AG04450 (cell line): Measurements from ENCODE around the gene GSTA2. TPM values are rescaled to one million over a fixed set of nuclear protein-coding genes. Genes with fewer than 3 reads are reported as not detected.
A peak's percentile ranks its signal among the peaks of the same experiment; 100 is the strongest.

ENCODE experiments used
- CTCF ChIA-PET: fragments of 300-600, 350-600 bp; formaldehyde crosslinking; extraction: SDS; loops from one replicate; lab custom pipeline; 2022; ENCODE audit warnings: antibody characterized with exemption, inconsistent platforms; lab: Charles Lee
- POLR2A ChIA-PET: fragments of 350-600 bp; formaldehyde crosslinking; extraction: SDS; loops from one replicate; lab custom pipeline; 2021; ENCODE audit warnings: antibody characterized with exemption, inconsistent platforms; lab: Yijun Ruan, JAX
- DNase-seq: peaks from one replicate; pipeline ENCODE4 v3.0.0-alpha.2; 2011; ENCODE audit warnings: low read depth, low spot score
- H3K27ac ChIP-seq: one replicate; pipeline ENCODE4 v1.5.1; 2012; ENCODE audit warnings: low read depth, low read length, control low read depth
- H3K27me3 ChIP-seq: one replicate; pipeline ENCODE4 v1.6.0; 2012; ENCODE audit warnings: low read length; ENCODE audit not compliant: control insufficient read depth, insufficient read depth
- H3K4me3 ChIP-seq: 2 replicates; pipeline ENCODE4 v1.5.1; 2011; ENCODE audit warnings: mild to moderate bottlenecking, low read depth, low read length, control low read depth
- H3K9me3 ChIP-seq: 2 replicates; pipeline ENCODE4 v1.5.1; 2012; ENCODE audit warnings: low read length; ENCODE audit not compliant: control insufficient read depth, insufficient read depth
- polyA plus RNA-seq: library from polyadenylated mRNA; depleted of rRNA; stranded (reverse); fragments of >200 nt; gene quantifications from 2 replicates; pipeline ENCODE4 v1.2.3, GENCODE V29; 2011
- TF ChIP-seq, protein P1 (sequence below): IDR thresholded peaks from 2 replicates; pipeline ENCODE4 v1.5.1; 2011; ENCODE audit warnings: low read depth, low read length, control low read depth, inconsistent platforms

The GSTA2 gene
- polyA plus RNA-seq, 1 experiment: not detected

DNA sequence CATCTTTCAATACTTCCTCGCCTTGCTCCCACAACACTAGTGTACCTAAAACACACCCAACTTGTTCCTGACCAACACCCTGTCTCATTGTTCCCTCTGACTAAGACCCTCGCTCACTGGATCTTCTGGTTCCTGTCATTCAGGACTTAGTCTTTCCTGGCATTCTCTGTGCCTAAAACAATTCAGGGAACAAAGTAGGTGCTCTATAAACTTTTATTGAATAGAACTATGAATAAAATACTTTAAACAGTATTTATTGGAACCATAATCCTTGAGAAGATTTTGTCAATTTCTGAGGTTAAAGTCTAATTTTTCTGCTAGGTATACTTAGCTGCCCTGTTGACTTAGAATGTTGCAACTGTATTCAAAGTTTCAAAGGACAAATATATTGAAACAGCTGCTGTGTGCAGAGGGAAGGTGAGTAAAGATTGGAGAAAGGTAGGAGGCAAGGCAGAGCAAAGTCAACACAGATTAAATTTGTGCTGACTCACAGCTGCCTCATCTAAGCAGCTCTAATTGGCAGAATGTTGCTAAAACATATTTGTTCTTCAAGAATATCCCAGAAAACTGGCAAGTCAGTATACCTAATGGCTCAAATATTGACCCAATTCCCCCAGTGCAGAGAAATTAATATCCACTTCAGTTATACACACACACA is 37.6 kb downstream of the GSTA2 start:
- CTCF ChIA-PET: interaction anchor here (1.1 to 2.5 kb wide), 3 partner anchors 22 to 269 kb away, joined by 3 to 9 read pairs (median 3); partner anchors contain the start of gene GSTA4
- TF ChIP-seq, protein P1, sequence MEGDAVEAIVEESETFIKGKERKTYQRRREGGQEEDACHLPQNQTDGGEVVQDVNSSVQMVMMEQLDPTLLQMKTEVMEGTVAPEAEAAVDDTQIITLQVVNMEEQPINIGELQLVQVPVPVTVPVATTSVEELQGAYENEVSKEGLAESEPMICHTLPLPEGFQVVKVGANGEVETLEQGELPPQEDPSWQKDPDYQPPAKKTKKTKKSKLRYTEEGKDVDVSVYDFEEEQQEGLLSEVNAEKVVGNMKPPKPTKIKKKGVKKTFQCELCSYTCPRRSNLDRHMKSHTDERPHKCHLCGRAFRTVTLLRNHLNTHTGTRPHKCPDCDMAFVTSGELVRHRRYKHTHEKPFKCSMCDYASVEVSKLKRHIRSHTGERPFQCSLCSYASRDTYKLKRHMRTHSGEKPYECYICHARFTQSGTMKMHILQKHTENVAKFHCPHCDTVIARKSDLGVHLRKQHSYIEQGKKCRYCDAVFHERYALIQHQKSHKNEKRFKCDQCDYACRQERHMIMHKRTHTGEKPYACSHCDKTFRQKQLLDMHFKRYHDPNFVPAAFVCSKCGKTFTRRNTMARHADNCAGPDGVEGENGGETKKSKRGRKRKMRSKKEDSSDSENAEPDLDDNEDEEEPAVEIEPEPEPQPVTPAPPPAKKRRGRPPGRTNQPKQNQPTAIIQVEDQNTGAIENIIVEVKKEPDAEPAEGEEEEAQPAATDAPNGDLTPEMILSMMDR: no peak
- no peak for DNase-seq
- no peak overlapping the region for H3K27ac ChIP-seq
- POLR2A ChIA-PET: no interaction called here
- no peaks in the 10 kb centered on the region for H3K27me3 ChIP-seq
- H3K4me3 ChIP-seq: no peak overlapping the region
- no peaks in the 10 kb centered on the region for H3K9me3 ChIP-seq

DNA sequence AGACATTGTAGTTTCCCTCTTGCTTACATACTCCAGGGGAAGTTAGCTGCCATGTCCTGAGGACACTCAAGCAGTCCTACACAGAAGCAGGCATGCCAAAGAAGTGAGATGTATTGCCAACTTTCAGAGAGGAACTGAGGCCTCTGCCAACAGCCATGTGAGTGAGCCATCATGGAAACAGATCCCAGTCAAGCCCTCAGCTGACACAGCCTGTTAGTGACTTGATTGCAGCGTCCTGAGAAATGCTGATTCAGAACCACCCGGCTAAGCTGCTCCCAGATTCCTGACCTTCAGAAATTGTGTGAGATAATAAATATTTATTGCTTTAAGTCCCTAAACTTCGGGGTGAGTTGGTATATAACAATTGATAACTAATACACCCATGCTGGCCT is 38.1 kb downstream of the GSTA2 start:
- no peak overlapping the region for H3K27ac ChIP-seq
- H3K27me3 ChIP-seq: no peaks in the 10 kb centered on the region
- ChIA-PET POLR2A (no interaction called here), CTCF (interaction anchor here (0.6 to 2.5 kb wide), 12 partner anchors 8 to 323 kb away, joined by 3 to 9 read pairs (median 3); partner anchors contain the start of gene GSTA4)
- no peaks in the 10 kb centered on the region for H3K9me3 ChIP-seq
- no peak overlapping the region for H3K4me3 ChIP-seq
- no peak for DNase-seq
- TF ChIP-seq, protein P1: no peak

DNA sequence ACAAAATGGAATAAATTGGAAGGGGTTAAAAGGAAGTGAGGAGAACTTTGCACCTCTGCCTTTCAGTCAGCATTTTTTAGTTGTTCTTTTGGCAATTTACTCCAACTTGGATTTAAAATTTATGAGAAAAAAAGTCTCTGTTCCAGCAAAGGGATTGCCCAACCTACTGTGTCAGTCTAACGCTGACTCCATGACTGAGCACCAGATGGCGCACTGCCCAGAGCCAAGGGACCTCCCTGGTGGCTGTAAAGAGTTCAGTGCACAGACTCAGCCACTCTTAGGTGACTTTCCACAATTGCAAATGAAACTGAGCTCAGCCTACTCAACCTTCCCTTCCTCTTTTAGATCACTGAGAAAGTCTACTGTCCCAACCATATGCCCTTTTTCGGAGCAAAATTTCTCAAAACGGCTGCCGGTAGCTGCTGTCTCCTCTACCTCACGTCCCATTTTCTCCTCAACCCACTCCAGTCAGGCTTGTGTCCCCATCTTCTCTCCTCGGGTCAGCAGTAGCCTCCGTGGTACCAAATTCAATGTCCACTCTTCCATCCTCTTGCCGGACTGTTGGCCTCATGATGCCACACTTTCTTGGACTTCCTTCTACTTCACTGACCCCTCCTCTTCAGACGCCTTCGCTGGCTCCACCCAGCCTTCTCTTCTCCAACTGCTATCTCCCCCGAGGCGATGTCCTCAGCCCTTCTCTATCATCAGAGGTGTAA is 38.7 kb downstream of the GSTA2 start:
- Histone ChIP-seq H3K27ac (no peak overlapping the region), H3K27me3 (no peaks in the 10 kb centered on the region), H3K9me3 (no peaks in the 10 kb centered on the region), H3K4me3 (no peak overlapping the region)
- ChIA-PET POLR2A (interaction anchor here (0.6 kb wide), 1 partner anchor 157 kb away, joined by 3 read pairs; no protein-coding TSS in a partner anchor), CTCF (interaction anchor here (0.6 to 2.5 kb wide), 13 partner anchors 9 to 324 kb away, joined by 3 to 9 read pairs (median 3); partner anchors contain the start of gene GSTA4)
- TF ChIP-seq, protein P1: peak; percentile 58
- DNase-seq: no peak

DNA sequence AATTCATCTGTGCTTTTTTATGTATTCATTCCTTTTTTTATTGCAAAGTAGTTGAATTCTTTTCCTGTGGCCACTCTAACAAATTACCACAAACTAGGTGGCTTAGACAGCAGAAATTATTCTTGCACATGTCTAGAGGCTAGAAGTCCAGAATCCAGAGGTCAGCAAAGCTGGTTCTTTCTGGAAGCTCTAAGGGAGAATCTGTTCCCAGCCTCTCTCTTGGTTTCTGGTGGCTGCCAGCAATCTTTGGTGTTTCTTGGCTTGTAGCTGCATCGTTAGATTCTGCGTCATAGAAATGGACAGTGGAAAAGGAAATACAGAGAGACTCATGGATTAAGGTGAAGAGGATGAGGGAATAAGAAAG is 39.3 kb downstream of the GSTA2 start:
- Histone ChIP-seq H3K9me3 (no peaks in the 10 kb centered on the region), H3K27ac (no peak overlapping the region), H3K27me3 (no peaks in the 10 kb centered on the region), H3K4me3 (no peak overlapping the region)
- DNase-seq: peak; percentile 8
- TF ChIP-seq, protein P1: no peak
- POLR2A ChIA-PET: interaction anchor here (0.6 kb wide), 1 partner anchor 157 kb away, joined by 3 read pairs; no protein-coding TSS in a partner anchor
- CTCF ChIA-PET: interaction anchor here (0.6 to 2.5 kb wide), 7 partner anchors 9 to 324 kb away, joined by 3 to 9 read pairs (median 4); partner anchors contain the start of gene GSTA4

DNA sequence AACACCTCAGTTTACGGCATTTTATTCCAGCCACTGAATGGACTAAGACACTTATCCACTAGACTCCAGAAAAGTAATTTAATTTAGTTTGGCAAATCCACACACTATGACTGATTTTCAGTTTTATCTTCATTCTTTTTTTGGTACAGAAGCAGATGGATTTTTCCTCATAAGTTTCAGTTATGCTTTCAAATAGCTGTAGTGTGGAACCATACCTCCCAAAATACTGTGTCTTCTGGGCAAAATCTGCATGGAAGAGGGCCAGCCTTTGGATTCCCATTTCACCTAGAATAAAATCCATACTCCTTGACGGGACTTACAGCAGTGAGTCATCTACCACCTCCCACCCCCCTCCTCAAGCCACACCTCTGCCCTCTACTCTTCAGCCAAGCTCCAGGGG is 43.0 kb downstream of the GSTA2 start:
- Histone ChIP-seq H3K27ac (no peak overlapping the region), H3K27me3 (peaks cover 3% of the 10 kb centered on the region), H3K9me3 (no peaks in the 10 kb centered on the region), H3K4me3 (no peak overlapping the region)
- ChIA-PET POLR2A (no interaction called here), CTCF (no interaction called here)
- TF ChIP-seq, protein P1: no peak
- DNase-seq: no peak
